ENCODE measurements around the gene RRM1.
"Not testable (repeated sequence)": the region's sequence is repeated elsewhere in the genome, so short reads cannot be mapped to it uniquely, and the experiment has no call there.

Gene RRM1

DNA sequence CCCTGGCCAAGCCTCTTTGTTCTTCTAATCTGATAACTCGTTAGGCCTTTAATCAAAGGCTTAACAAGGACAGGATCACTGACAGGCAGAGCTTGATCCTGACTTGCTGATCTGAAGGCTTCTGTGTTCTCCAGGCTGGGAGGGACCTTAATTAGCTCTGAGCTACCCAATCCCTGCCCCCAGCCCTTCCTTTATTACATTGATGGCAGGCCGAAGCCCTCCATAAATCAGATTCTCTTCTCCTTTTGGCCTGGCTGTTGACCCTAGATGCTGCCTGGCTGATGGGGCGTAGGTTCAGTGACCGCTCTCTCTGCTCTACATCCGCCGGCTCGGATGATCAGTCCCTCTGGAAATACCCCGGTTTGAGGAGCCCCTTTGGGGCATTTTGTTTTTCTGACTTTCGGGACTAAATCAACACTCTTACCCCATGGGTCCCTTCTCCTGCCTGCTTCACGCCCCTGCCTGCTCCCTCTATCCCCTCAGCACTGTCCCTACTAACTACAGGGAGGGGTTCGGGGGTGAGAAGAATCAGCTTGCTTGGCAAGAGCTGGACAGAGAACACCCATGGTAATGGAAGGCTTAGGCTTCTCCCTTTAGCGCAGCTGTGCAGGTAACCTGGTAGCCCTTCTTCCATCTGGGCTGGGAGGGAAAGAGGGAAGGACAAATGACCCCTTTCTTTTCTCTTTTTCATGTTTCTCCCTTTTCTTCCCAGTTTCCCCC is 10.0 kb upstream of the RRM1 start:
- no peak for DNase-seq

DNA sequence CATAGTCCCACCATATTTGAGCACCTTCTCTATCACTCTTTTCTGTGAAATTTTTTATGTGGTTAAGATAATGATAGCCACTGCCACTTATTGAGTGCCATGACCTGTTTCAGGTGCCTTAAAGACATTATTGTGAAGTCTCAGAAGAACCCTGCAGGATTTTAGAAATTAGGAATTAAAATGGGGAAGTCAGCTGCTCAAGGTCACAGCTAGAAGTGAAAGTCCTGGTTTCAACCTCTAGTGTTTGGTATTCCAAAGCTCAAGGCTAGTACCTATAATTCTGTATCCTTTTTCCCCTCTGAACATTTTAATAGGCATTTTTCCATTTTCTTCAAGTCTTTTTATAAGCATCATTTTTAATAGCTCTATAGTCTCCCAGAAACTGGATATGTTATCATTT is 9.0 kb upstream of the RRM1 start:
- DNase-seq: no peak

DNA sequence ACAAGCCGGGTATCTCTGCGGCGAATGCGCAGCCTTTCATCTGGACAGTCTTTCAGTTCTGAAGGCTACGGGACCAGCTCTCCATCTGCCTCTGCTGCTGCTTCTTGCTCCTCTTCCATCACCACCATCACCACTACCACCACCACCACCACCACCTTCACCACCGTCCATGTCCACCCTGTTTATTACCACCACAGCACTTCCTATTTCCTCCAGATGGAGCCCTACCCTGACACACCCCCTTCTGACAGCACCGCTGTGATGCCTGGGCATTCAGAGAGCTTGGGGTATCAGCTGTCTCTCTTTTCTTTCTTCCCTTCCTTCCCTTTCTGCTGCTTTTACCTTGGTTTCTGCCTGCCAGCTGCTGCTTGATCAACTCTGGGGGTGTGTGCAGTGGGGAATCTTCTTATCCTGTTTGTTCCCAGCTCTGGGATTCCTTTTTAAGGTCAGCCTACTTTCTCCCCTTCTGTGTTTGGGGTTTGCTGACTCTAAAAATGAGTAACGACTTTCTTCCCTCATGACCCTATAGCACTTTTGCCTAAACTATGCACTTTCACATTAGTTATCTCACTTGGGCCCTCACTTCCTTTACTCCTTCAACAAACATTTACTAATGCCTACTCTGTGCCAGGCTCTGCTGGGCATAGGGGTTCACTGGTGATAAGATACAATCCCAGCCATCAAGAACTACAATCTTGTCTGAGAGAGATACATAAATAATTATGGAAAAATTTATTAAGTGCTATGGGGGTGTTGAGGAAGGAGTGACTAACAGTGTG is 7.8 kb upstream of the RRM1 start:
- DNase-seq: no peak

DNA sequence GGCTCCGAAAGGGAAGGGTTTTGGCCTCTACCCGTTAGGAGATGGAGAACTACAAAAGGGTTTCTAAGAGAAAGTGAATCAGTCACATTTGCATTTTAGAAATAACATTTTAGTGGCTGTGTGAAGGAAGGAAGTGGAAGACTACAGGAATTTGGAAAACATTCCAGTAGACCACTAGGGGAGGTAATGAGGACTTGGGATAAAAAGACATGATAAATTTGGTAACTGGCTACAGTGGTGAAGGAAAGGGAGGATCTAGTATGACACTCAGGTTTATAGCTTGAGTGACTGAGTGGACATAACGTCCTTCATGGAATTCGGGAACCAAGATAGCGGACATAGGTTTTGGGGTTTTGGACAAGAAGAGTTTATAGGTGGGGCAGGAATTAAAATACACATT is 7.0 kb upstream of the RRM1 start:
- DNase-seq: no peak

DNA sequence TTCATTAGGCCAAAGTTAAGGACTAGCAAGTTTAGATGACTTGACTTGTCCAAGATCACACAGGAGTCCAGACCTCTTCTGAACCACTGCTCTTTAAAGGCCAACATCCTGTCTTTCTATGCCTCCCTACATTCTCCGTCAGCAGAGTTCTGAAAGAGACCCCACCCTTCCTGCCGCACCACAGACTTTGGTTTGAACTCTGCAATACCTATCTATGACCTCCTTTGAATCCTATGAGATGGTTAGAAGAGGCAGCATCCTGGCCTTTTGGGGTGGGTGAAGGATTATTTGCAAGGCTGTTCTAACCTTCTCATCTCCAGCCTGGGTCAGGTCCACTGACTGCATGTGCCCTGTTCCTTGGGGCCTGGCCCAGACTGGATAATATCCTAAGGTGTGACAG is 4.3 kb upstream of the RRM1 start:
- DNase-seq: no peak

DNA sequence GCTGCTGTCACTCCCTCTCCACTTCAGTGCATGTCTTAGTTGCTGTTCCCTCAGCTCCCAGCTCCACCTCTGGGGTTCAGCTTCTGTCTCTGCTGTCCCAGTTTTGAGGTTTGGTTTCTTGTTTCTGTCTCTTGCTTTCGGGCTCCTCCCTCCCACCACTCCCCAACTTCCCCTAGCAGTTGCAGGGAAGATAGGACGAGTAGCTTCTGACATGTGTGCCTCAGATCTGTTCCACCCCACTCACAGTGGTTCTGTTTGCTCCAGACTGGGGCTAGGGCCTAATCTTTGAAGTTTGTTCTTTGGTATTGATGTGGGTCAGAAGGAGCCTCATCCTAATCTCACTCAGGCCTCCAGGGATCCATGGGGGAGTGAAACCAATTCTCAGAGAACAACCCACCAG is 2.6 kb upstream of the RRM1 start:
- DNase-seq: no peak

DNA sequence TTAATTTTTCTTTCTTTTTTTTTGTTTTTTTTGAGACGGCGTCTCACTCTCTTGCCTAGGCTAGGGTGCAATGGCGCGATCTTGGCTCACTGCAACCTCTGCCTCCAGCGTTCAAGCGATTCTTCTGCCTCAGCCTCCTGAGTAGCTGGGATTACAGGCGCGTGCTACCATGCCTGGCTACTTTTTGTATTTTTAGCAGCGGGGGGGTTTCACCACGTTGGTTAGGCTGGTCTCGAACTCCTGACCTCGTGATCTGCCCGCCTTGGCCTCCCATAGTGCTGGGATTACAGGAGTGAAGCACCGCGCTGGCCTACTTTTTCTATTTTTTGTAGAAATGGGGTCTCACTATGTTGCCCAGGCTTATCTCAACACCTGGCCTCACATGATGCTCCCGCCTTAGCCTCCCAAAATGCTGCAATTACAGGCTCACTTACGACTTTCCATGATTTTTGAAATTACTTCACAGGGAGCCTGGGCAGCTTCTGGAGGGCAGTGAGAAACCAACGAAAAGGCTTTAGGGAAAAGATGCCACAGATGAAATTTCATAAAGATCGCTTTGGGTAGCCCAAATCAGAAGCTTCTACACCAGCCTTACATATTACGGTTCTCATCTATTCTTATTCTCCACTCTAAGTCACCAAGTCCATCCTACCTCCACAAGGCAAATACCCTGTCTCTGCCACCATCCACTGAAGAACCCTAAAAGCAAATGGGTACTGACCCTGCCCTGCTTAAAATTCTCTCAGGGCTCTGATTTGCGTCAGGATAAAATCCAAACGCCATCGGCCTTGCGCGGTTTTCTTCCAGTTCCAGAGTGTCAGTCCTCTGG is 866 bp upstream of the RRM1 start:
- DNase-seq: no peak

DNA sequence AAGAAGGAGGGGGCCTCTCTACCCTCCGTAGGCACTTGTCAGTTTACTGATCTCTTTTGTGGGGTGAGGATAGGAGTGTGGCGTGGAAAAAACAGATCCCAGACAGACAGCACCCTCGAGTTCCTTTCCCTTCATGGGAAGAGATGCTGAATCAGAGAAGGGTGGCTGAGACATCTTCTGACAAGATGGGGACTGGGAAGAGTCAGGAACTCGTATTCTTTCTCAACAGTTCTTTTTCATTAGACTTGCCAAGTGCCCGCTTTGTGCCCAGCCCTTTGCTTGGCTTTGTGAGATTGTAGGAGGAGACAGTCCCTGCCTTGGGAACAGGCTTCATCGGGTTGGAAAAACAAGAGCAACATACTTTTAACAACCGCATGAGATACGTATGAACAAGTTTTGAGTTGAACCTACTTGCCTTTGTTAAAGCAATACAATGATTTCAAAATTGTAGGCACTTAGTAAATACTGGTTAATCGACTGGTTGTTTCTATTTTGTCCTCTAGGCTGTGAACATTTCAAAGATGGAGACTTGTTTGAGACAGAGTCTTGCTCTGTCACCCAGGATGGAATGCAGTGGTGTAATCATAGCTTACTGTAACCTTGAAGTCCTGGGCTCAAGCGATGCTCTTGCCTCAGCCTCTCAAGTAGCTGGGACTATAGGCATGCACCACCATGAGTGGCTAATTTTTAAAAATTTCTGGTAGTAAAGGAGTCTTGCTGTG is 1.1 kb downstream of the RRM1 start:
- DNase-seq: no peak

DNA sequence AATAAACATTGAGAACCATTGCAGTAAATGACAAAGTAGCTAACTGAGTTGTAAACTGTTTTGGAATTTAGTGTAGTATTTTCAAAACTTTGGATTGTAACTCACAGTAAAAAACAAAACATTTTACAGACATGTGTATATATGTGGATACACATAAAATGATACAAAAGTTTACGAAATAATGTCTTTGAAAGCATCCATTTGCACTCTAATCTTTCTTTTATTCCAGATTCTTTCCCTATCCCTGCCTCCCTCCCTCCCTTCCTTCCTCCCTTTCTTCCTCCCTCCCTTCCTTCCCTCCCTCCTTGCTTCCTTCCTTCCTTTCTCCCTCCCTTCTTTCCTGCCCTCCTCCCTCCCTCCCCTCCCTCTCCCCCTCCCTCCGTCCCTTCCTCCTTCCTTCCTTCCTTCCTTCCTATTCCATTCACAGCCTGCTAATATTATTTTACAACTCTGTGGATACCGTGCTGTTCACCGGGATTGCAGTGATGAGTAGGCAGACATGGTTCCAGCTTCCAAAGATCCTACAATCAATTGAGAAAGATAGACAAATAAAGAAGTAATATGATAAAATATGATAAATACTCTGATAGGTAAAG is 3.5 kb downstream of the RRM1 start:
- DNase-seq: no peak

DNA sequence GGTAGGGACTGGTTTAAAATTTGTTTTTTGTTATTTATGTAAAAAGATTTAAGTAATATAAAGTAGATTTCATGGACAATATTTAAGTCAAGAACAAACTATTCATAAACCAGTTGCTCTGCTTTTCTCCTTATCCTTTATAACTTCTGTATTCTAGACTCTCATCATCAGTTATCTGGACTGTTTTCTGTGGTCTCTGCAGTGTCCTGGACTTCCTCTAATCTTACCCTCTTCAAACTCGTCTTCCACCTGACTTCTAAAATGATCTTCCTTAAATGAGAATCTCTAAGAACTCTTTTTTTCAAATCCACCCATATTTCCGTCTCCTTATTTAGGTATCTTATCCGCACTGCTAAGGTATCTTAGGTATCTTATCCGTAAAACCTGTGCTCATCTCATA is 8.1 kb downstream of the RRM1 start:
- no peak for DNase-seq

DNA sequence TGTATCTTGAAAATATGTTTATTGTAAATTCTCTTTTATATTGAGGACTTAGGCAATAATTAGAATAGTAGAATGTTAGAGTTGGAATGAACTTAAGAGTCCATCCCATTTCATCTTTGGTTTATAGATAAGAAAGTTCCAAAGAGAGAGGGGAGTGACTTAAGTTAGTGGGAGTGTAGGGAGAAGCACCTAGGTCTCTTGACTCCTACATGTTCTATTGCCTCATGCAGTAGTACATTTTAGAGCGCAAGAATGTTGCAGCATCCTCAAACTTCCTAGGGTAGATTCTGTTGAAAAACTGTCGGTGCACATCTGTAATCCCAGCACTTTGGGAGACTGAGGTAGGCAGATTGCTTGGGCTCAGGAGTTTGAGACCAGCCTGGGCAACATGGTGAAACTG is 8.7 kb downstream of the RRM1 start:
- DNase-seq: no peak

DNA sequence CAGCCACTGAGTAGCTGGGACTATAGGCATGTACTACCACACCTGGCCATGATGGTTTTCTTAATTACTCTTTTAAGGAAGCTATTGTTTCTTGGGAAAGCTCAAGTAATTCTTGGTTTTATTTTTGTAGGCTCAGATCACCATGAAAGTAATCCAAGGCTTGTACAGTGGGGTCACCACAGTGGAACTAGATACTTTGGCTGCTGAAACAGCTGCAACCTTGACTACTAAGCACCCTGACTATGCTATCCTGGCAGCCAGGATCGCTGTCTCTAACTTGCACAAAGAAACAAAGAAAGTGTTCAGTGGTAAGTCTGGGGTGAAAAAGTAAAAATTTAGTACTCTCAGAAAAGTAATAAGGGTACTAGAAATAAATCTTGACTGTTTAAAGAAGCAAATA is 11.3 kb downstream of the RRM1 start:
- DNase-seq: no peak

DNA sequence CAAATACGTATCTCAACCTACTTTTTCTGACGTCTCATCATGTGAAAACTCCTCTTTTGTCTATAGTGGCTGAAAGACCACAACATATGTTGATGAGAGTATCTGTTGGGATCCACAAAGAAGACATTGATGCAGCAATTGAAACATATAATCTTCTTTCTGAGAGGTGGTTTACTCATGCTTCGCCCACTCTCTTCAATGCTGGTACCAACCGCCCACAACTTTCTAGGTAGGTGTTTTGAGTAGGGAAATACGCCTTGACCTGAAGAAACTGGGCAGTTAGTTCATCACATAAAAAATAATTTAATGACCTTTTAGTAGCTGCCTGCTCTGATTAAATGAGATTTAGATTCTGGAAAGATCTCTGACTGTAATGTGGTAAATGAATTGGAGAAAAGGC is 17.2 kb downstream of the RRM1 start:
- no peak for DNase-seq

DNA sequence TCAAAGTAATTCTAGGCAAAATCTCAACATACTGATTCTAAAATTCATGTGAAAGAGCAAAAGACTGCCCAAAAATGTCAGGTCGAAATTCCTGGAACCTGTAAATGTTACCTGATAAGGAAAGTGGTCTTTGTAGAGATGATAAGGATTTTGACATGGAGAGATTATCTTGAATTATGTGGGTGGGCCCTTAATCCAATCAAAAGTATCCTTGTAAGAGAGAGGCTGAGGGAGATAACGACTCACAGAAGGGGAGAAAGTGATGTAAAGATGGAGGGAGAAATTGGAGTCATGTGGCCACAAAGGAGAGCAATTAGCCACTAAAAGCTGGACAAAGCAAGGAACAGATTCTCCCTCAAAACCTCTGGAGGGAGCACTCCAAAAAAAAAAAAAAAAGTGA is 20.5 kb downstream of the RRM1 start:
- DNase-seq: no peak

DNA sequence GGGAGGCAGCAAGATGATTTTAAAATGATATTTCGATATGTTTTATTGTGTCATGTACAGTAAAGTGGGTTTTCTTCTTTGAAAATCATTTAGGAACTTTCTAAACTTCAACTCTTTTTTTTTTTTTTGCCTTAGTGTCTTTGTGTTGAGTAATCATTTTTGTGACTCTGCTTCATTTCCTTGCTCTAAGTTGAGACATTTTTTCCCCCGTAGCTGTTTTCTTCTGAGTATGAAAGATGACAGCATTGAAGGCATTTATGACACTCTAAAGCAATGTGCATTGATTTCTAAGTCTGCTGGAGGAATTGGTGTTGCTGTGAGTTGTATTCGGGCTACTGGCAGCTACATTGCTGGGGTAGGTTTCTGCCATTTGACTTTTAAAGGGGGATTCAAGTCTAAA is 23.5 kb downstream of the RRM1 start:
- DNase-seq: no peak

DNA sequence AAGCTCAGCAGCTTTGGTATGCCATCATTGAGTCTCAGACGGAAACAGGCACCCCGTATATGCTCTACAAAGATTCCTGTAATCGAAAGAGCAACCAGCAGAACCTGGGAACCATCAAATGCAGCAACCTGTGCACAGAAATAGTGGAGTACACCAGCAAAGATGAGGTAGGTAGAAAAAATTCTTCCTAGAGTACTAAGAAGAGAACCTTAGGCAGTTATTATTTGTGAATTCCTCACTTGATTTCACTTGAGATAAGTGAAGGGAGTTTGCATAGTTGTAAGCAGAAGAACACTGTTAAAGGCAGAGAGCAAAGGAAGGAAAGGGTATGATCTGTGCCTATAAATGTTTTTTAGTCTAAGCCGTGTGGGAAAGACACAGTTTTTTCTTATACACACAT is 28.6 kb downstream of the RRM1 start:
- no peak for DNase-seq

DNA sequence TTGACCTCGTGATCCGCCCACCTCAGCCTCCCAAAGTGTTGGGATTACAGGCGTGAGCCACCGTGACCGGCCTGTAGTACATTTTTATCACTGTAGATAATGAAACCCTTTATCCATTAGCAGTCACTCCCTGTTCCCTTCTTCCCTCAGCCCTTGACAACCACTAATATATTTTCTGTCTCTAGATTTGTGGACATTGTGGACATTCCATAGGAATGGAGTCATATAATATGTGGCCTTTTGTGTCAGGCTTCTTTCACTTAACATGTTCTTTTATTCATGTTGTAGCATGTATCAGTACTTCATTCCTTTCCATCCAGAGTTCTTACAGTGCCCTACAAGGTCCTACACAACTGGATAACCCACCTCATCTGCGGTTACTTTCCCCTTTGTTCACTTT is 30.5 kb downstream of the RRM1 start:
- DNase-seq: no peak

DNA sequence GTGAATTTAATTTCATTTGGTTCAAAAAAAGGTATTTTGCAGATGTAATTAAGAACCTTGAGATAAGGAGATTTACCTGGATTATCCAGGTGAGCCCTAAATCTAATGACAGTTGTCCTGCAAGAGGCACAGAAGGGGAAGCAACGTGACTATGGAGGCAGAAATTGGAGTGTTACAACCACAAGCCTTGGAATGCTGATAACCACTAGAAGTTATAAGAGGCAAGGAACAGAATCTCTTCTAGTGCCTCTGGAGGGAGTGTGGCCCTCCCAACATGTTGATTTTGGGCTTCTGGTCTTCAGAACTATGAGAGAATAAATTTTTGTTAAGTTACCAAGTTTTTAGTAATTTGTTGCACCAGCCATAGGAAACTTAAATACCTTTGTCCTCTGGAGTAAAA is 32.8 kb downstream of the RRM1 start:
- DNase-seq: no peak

DNA sequence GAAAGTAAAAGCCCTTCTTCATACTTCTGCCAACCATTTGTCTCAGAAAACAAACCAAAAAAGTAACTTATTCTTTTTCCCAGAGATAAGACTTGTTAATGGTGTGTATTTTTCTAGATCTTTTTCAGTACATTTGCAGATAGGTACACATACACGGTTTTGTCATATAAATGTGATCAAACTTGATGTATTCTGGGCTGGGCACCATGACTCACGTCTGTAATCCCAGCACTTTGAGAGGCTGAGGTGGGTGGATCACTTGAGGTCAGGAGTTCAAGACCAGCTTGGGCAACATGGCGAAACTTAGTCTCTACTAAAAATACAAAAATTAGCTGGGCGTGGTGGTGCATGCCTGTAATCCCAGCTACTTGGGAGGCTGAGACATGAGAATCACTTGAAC is 35.6 kb downstream of the RRM1 start:
- not testable (repeated sequence) for DNase-seq

DNA sequence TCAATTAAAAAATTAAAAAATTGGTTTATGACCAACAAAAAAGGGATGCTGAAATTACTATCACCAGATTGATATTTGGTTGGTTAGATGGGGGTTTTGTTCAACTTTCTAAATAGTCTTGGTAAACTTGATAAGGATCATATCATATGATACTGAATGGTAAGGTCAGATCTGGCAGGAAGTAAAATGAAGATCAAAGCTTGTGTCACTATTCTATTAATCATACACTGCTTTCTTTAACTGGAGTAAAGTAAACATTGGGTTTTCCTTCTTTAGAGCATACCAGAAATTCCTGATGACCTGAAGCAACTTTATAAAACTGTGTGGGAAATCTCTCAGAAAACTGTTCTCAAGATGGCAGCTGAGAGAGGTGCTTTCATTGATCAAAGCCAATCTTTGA is 40.2 kb downstream of the RRM1 start:
- DNase-seq: no peak

DNA sequence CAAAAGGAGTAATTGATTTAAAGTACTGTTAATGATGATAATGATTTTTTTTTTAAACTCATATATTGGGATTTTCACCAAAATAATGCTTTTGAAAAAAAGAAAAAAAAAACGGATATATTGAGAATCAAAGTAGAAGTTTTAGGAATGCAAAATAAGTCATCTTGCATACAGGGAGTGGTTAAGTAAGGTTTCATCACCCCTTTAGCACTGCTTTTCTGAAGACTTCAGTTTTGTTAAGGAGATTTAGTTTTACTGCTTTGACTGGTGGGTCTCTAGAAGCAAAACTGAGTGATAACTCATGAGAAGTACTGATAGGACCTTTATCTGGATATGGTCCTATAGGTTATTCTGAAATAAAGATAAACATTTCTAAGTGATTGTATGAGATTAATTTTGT is 43.9 kb downstream of the RRM1 start:
- DNase-seq: no peak

DNA sequence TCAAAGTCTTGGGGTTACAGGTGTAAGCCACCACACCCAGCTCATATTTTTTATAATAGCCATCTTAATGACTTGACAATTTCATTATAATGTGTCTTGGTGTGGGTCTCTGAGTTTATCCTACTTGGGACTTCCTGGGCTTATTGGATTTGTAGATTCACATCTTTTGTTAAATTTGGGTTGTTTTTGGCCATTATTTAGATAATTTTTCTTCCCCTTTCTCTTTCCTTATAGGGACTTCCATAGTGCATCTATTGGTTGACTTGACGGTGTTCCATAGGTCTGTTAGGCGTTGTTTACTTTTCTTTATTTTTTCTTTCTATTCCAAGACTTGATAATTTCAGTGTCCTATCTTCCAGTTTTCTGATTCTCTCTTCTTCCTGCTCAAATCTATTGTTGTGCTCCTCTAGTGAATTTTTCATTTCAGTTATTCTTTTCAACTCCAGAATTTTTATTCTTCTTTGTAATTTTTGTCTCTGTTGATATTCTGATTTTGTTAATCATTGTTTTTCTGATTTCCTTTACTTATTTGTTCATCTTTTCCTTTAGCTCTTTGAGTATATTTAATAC is 45.6 kb downstream of the RRM1 start:
- no peak for DNase-seq

All from activated CD8-positive, alpha-beta memory T cell treated with anti-CD3 and anti-CD28 coated beads, Interleukin-2, amount 50 U/mL, for 48 hours (primary cell).